SK-N-MC (cell line): Measurements from ENCODE around the gene RGS6.

Experiments used
- DNase-seq: peaks from one replicate; pipeline ENCODE4 v3.0.0-alpha.2; 2011; ENCODE audit warnings: low read depth, low spot score
- H3K27ac ChIP-seq: fragments of 200-600 bp; sonication (generic); 2 replicates; pipeline ENCODE4 v1.5.1; 2016; ENCODE audit warnings: mixed run types
- H3K36me3 ChIP-seq: fragments of 200-600 bp; sonication (generic); 2 replicates; pipeline ENCODE4 v1.6.1; 2017; ENCODE audit warnings: antibody characterized with exemption, low read length, mixed read lengths; ENCODE audit not compliant: insufficient read depth
- H3K4me3 ChIP-seq: fragments of 200-600 bp; sonication (generic); 2 replicates; pipeline ENCODE4 v1.5.1; 2016
- H3K9ac ChIP-seq: fragments of 200-600 bp; sonication (generic); 2 replicates; pipeline ENCODE4 v1.8.0; 2017; ENCODE audit warnings: mixed run types, mixed read lengths; ENCODE audit not compliant: insufficient read length
- H3K9me3 ChIP-seq: fragments of 200-600 bp; sonication (generic); 2 replicates; pipeline ENCODE4 v1.6.1; 2017; ENCODE audit warnings: low read depth, mild to moderate bottlenecking, antibody characterized with exemption, low read length, moderate library complexity, mixed read lengths
- EZH2 ChIP-seq: fragments of 200-600 bp; sonication (generic); IDR thresholded peaks from one replicate; pipeline ENCODE4 v1.6.1; 2017; ENCODE audit warnings: antibody characterized with exemption
- FOXP2 ChIP-seq: optimal IDR thresholded peaks from 2 replicates; pipeline ENCODE3; 2011; ENCODE audit warnings: mild to moderate bottlenecking, moderate library complexity; ENCODE audit not compliant: insufficient read depth; ENCODE audit errors: extremely low read length, control extremely low read depth
- POLR2AphosphoS5 ChIP-seq: IDR thresholded peaks from 2 replicates; pipeline ENCODE4 v1.6.1; 2012; ENCODE audit warnings: mild to moderate bottlenecking, low read depth, low read length, borderline replicate concordance

The RGS6 gene

GRCh38 chr14:72599579-72600470 is 667.6 kb downstream of the RGS6 start:
- DNase-seq: no peak
- no peak for TF ChIP-seq POLR2AphosphoS5
- no peak overlapping the region for H3K27ac ChIP-seq
- no peaks in the 10 kb centered on the region for H3K36me3 ChIP-seq
- no peak overlapping the region for H3K9ac ChIP-seq
- no peak overlapping the region for H3K4me3 ChIP-seq
- H3K9me3 ChIP-seq: no peaks in the 10 kb centered on the region

GRCh38 chr14:72600551-72601330 is 668.5 kb downstream of the RGS6 start:
- Histone ChIP-seq H3K27ac (no peak overlapping the region), H3K9me3 (no peaks in the 10 kb centered on the region), H3K4me3 (no peak overlapping the region), H3K36me3 (no peaks in the 10 kb centered on the region), H3K9ac (no peak overlapping the region)
- no peak for DNase-seq
- TF ChIP-seq EZH2 (no peak), POLR2AphosphoS5 (no peak), FOXP2 (no peak)

GRCh38 chr14:72603639-72604038 is 671.4 kb downstream of the RGS6 start:
- Histone ChIP-seq H3K4me3 (no peak overlapping the region), H3K27ac (no peak overlapping the region), H3K9me3 (no peaks in the 10 kb centered on the region), H3K36me3 (no peaks in the 10 kb centered on the region), H3K9ac (no peak overlapping the region)
- DNase-seq: no peak
- TF ChIP-seq POLR2AphosphoS5 (no peak), EZH2 (no peak), FOXP2 (no peak)

GRCh38 chr14:72604133-72604532 is 671.9 kb downstream of the RGS6 start:
- no peak for DNase-seq
- Histone ChIP-seq H3K4me3 (no peak overlapping the region), H3K27ac (no peak overlapping the region), H3K9me3 (no peaks in the 10 kb centered on the region), H3K9ac (no peak overlapping the region), H3K36me3 (no peaks in the 10 kb centered on the region)
- TF ChIP-seq FOXP2 (no peak), EZH2 (no peak), POLR2AphosphoS5 (no peak)

- TF ChIP-seq EZH2 (no peak), FOXP2 (no peak), POLR2AphosphoS5 (no peak)
- Histone ChIP-seq H3K4me3 (no peak overlapping the region), H3K9me3 (no peaks in the 10 kb centered on the region), H3K9ac (no peak overlapping the region), H3K36me3 (no peaks in the 10 kb centered on the region), H3K27ac (no peak overlapping the region)
- no peak for DNase-seq
These were observed 673.1 kb downstream of the RGS6 start for GRCh38 chr14:72605096-72605920.

- DNase-seq: no peak
- H3K9ac ChIP-seq: no peak overlapping the region
- H3K4me3 ChIP-seq: no peak overlapping the region
- TF ChIP-seq POLR2AphosphoS5: no peak
- H3K36me3 ChIP-seq: no peaks in the 10 kb centered on the region
- no peaks in the 10 kb centered on the region for H3K9me3 ChIP-seq
- H3K27ac ChIP-seq: no peak overlapping the region
These were observed 673.6 kb downstream of the RGS6 start for GRCh38 chr14:72605921-72606220.

- Histone ChIP-seq H3K9me3 (no peaks in the 10 kb centered on the region), H3K27ac (no peak overlapping the region), H3K9ac (no peak overlapping the region), H3K36me3 (no peaks in the 10 kb centered on the region), H3K4me3 (no peak overlapping the region)
- no peak for TF ChIP-seq EZH2
- no peak for TF ChIP-seq FOXP2
- TF ChIP-seq POLR2AphosphoS5: no peak
- DNase-seq: no peak
These were observed 674.6 kb downstream of the RGS6 start for GRCh38 chr14:72606879-72607278.
